ENCODE results near the gene PADI3. TPM values are rescaled to one million over a fixed set of nuclear protein-coding genes. Genes with fewer than 3 reads are reported as not detected.

Gene PADI3
- total and polyA plus RNA-seq, 2 of the 8 experiments (the other 6 are each of a cell fraction or from before 2014, with no cell fraction given): 0.37 to 0.94 TPM

GRCh38 chr1:17258116-17258757 lies 9.3 kb downstream of the PADI3 start (continued):
- TF ChIP-seq MAFK (IDR thresholded peaks at IDR 0.05; ENCODE audit: low read depth, low read length) (no peak), RNF2 (IDR thresholded peaks at IDR 0.05; ENCODE audit: borderline replicate concordance, low read depth, low read length, missing control alignments, poor library complexity, severe bottlenecking) (no peak), JUND (IDR thresholded peaks at IDR 0.05; ENCODE audit: low read length) (no peak)

All from H1 (cell line).